ENCODE measurements around the gene IL1RN.
"Not testable (repeated sequence)": the region's sequence is repeated elsewhere in the genome, so short reads cannot be mapped to it uniquely, and the experiment has no call there.

IL1RN gene, protein sequence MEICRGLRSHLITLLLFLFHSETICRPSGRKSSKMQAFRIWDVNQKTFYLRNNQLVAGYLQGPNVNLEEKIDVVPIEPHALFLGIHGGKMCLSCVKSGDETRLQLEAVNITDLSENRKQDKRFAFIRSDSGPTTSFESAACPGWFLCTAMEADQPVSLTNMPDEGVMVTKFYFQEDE

DNA sequence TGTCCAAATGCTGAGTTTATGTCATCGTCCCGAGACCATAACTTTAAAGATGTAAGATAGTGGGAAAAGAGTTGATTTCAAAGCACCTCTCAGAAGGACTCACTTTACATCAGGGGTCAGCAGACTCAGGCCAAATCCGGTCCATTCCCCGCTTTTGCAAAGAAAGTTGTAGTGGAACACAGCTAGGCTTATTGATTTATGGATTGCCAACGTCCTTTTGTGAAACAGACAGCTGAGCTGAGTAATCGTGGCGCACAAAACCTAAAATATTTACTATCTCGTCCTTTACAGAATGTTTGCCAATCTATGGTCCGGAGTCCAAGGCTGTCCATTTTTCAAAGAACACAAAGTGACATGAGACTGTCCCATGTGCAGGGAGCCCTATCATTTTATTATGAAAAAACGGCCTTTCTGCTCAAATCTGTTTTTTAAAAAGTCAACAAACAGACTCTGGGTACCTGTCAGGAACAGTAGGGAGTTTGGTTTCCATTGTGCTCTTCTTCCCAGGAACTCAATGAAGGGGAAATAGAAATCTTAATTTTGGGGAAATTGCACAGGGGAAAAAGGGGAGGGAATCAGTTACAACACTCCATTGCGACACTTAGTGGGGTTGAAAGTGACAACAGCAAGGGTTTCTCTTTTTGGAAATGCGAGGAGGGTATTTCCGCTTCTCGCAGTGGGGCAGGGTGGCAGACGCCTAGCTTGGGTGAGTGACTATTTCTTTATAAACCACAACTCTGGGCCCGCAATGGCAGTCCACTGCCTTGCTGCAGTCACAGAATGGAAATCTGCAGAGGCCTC is at the start of gene IL1RN:
Gene IL1RN, plus strand, starts transcription at position 754 of the 801 bp plus-strand sequence. Its CDS starts 27 bp downstream, at position 781.
- no peak for DNase-seq

DNA sequence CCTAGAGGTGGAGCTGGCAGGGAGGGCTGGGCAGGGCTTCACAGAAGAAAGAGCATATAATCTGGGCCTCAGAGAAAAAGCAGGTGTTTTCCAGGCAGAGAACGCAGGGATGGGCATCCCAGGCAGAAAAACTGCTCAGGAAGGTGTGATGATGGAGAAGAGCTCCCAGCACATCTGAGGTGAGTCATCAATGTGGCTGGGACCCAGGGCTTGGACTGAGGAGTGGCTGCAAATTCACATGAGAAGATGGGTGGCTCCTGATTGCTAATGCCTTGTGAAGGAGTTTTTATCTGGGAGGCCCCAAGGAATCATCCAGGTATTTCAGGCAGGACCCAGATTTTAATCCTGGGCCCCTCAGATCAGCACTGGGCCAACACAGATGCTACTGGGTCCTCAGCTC is 49.5 kb upstream of the IL1RN start:
- no peak for DNase-seq

GRCh38 chr2:113078350-113078839 is 49.0 kb upstream of the IL1RN start:
- no peak for DNase-seq

DNA sequence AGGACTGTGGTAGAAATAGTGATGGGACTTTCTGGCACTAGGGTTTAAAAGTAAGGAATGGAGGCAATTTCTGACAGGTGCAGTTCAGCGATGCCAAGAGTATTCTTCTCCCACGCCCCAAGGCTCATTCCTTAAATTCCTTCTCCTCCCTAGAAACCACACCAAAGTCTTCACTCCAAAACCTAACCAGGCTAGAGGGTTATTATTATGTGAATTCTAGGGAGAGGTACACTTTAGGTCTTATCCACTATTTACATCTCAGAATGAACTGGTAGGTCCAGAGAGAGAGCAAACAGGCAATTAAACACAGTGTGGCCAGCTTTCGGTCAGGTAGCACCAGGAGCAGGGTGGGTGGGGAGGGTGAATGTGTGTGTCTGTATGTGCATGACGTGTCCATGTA is 48.3 kb upstream of the IL1RN start:
- DNase-seq, result no peak

GRCh38 chr2:113080134-113080533 is 47.3 kb upstream of the IL1RN start:
- no peak for DNase-seq

- no peak for DNase-seq
Measured at GRCh38 chr2:113081488-113082210, 45.7 kb upstream of the IL1RN start.

- DNase-seq, result no peak
Measured at GRCh38 chr2:113083296-113083695, 44.1 kb upstream of the IL1RN start.

DNA sequence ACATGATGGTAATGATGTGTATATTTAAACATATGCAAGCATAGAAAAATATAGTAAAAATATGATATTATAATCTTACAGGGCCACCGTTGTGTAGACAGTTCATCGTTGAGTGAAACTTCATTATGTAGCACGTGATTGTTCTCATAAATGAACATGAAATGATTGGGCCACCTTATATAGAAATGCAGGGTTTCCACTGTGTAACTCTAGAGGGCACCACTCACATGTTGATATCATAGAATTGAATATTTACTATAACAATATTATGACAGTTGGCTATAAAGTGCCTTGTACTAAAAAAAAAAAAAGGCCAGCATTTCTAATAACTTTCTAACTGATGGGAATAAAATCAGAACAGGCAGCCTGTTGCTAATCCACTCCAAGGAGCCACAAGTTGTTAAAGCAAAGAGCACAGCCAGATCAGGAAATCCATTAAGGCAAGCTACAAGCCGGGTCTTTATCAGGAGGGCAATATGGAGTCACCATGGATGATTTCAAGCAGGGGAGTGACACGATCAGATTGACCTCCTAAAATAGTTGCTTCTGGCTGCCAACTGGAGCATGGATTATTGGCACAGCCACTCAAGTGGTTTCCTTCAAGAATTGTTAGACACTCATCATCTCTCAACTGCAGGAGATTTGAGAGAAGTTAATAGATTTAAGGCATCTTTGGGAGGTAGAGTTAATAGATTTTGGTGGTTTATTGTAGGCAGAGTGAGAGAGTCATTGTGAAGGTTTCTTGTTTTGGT is 43.0 kb upstream of the IL1RN start:
- no peak for DNase-seq

DNA sequence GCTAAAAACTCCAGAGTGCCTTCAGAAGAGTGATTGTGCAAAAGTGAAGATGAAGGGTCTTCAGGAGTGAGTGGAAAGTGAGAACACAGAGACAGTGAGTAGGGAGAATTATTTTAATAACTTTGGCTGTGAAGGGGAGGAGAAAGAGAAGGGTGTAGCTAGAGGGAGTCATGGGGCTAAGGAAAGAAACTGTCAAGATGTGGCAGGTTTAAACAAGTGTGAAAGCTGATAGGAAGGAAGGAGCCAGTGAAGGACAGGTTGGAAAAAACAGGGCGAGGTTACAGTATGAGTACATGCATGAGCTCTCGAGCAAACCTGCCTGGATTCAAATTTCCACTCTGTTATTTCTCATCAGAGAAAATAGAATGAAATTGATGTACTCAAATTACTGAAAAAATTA is 41.9 kb upstream of the IL1RN start:
- no peak for DNase-seq

DNA sequence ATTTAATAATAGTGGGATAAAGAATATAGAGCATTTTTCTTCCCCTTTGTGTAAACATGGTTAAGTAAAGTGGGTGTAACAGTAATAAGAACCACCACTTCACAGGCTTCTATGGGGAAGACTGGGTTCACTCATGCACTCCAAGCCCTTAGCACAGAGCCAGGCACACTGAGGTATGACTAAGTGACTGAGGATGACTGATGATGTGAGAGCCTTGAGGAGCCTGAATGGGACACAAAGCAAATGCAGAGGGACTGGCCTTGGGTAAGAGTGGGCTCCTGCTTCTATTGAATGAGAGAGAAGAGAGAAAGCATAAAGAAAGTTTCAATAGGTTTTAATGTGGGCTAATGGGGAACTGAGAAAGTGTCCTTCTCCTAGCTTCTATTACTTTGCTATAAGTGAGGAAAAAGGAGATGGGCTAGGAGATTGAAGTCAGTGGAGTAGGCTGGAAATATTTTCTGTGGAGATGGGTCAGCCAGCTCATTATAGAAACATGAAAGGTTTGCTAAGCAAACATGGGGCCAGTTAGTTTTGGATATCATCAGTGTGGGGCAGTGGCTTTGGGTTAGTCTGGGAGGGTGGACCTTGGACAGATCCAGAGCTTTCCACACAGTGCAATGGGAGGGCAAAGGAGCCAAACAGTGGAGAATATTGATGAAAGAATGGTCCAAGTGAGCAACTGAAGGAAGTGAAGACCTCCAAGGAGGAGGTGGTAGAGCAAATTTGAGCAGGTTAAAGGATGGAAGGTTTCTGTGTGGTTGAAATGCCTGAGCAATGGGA is 39.0 kb upstream of the IL1RN start:
- no peak for DNase-seq

GRCh38 chr2:113089916-113090315 is 37.5 kb upstream of the IL1RN start:
- no peak for DNase-seq

- no peak for DNase-seq
Measured at GRCh38 chr2:113091231-113091896, 36.0 kb upstream of the IL1RN start.

DNA sequence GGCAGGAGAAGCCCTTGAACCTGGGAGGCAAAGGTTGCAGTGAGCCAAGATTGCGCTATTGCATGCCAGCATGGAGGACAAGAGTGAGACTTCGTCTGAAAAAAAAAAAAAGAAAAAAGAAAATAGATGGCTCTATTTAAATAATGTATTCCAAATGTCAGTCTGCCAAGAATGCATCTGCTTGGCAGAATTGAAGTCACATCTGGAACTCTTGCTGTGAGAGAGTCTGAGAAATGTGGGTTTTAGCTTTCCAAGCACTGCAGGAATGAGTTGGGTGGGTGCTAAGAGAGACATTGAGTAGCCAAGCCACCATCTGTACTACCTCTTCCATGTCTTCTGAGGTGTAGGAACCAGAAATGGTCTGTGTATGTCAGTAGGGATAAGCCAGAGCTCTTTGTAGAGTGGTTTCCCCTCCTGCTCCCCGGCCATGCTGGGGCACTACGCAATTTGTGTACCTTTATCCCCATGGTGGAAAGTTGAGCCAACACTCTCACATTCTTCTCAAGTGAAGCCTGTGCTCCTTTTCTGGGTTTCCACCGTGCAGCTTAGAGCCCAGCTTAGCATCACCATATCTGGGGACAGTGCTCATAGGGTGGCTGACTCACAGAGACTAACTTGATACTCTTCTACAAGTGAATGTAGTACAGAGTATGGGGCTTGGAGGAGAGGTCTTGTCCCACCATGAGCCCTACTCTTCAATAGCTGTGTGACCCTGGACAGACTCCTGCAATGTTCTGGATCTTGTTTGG is 34.4 kb upstream of the IL1RN start:
- DNase-seq, result no peak

GRCh38 chr2:113093613-113093977 is 33.8 kb upstream of the IL1RN start:
- DNase-seq, result no peak

DNA sequence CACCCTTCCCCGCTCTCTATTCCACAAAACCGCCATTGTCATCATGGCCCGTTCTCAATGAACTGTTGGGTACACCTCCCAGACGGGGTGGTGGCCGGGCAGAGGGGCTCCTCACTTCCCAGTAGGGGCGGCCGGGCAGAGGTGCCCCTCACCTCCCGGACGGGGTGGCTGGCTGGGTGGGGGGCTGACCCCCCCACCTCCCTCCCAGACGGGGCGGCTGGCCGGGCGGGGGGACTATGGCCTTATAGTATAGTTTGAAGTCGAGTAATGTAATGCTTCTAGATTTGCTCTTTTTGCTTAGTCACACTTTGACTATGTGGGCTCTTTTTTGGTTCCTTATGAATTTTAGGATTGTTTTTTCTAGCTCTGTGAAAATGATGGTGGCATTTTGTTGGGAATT is 31.1 kb upstream of the IL1RN start:
- DNase-seq, result not testable (repeated sequence)

- DNase-seq, result not testable (repeated sequence)
Measured at GRCh38 chr2:113096842-113097618, 30.4 kb upstream of the IL1RN start.

- DNase-seq, result no peak
Measured at GRCh38 chr2:113098041-113098440, 29.4 kb upstream of the IL1RN start.

GRCh38 chr2:113098532-113098931 is 28.9 kb upstream of the IL1RN start:
- no peak for DNase-seq

GRCh38 chr2:113102133-113102532 is 25.3 kb upstream of the IL1RN start:
- DNase-seq, result no peak

DNA sequence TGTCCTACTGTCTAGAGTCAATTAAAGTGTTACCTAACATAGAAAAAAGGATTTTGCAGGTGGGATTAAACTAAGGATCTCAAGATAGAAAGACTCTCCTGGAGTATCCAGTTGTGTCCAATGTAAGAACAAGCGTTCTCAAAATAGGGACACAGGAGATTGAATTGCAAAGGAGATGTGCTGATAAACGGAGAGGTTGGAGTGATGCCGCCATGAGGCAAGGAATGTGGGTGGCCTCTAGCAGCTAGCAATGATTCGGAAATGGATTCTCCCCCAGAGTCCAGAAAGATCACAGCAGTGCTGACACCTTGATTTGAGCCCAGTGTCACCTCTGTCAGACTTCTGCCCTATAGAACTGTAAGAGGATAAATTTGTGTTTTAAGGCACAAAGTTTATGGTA is 24.1 kb upstream of the IL1RN start:
- DNase-seq, result no peak
